Esophagus muscularis mucosa (tissue), 3 donors: ENCODE measurements around the gene APLN.

Experiments
- CTCF ChIP-seq, 3 experiments: fragments of 200-600 bp in 2 of 3; fragments of 450-650 bp in 1 of 3; sonication (generic) in 2 of 3; IDR thresholded peaks; one replicate each; pipeline ENCODE4 v1.5.1; 2017 to 2019; ENCODE audit warnings: antibody characterized with exemption in 3 of 3, mild to moderate bottlenecking in 2 of 3, moderate library complexity in 1 of 3
- POLR2AphosphoS5 ChIP-seq, 2 donors: sonication (generic); formaldehyde crosslinking; IDR thresholded peaks; one replicate each; pipeline ENCODE4 v1.6.1; 2017; ENCODE audit warnings: antibody characterized with exemption in 2 of 2

- no peak for TF ChIP-seq POLR2AphosphoS5 (IDR thresholded peaks at IDR 0.05)
- no peak for TF ChIP-seq CTCF (IDR thresholded peaks at IDR 0.05)
Measured at GRCh38 chrX:129652565-129653169, 2.1 kb downstream of the APLN start.
